Loucy (cell line): ENCODE results near the gene NANOS1.

Experiments used
- H2AFZ ChIP-seq: fragments of 200-600 bp; sonication (generic); 2 replicates; pipeline ENCODE4 v1.6.0; 2016; ENCODE audit warnings: antibody characterized with exemption, mild to moderate bottlenecking, low read length, moderate library complexity
- H3F3A ChIP-seq: fragments of 200-600 bp; 2 replicates; pipeline ENCODE4 v1.6.0; 2016; ENCODE audit warnings: antibody characterized with exemption, low read depth, mild to moderate bottlenecking
- H3K27me3 ChIP-seq: fragments of 200-600 bp; sonication (generic); 2 replicates; pipeline ENCODE4 v1.6.1; 2014; ENCODE audit warnings: low read length, mild to moderate bottlenecking; ENCODE audit not compliant: insufficient read depth, poor library complexity, severe bottlenecking
- H3K36me3 ChIP-seq: fragments of 200-600 bp; sonication (generic); 2 replicates; pipeline ENCODE4 v1.6.1; 2016; ENCODE audit warnings: low read length; ENCODE audit not compliant: insufficient read depth
- H3K4me1 ChIP-seq: fragments of 200-600 bp; sonication (generic); 2 replicates; pipeline ENCODE4 v1.5.1; 2014; ENCODE audit warnings: low read length, mild to moderate bottlenecking; ENCODE audit not compliant: insufficient read depth, poor library complexity, severe bottlenecking
- H3K4me2 ChIP-seq: fragments of 200-600 bp; sonication (generic); 2 replicates; pipeline ENCODE4 v1.6.0; 2014; ENCODE audit warnings: antibody characterized with exemption, low read length, low read depth, mild to moderate bottlenecking; ENCODE audit not compliant: poor library complexity, severe bottlenecking
- H3K4me3 ChIP-seq: fragments of 200-600 bp; sonication (generic); 2 replicates; pipeline ENCODE4 v1.5.1; 2014; ENCODE audit warnings: low read length, mild to moderate bottlenecking, mixed read lengths; ENCODE audit not compliant: poor library complexity, severe bottlenecking
- H3K79me2 ChIP-seq: fragments of 200-600 bp; sonication (generic); 2 replicates; pipeline ENCODE4 v1.6.1; 2014; ENCODE audit warnings: low read length; ENCODE audit not compliant: insufficient read depth
- H3K9ac ChIP-seq: fragments of 200-600 bp; sonication (generic); 2 replicates; pipeline ENCODE4 v1.6.0; 2014; ENCODE audit warnings: mild to moderate bottlenecking, low read depth, low read length, moderate library complexity; ENCODE audit not compliant: poor library complexity, severe bottlenecking
- H3K9me2 ChIP-seq: fragments of 200-600 bp; sonication (generic); replicated peaks from 2 replicates; pipeline ENCODE4 v1.6.1; 2016; ENCODE audit warnings: low read depth, low read length, mixed read lengths
- H3K9me3 ChIP-seq: fragments of 200-600 bp; sonication (generic); 2 replicates; pipeline ENCODE4 v1.6.1; 2014; ENCODE audit warnings: mild to moderate bottlenecking, antibody characterized with exemption, low read length, low read depth; ENCODE audit not compliant: insufficient read depth
- H4K20me1 ChIP-seq: fragments of 200-600 bp; sonication (generic); 2 replicates; pipeline ENCODE4 v1.6.0; 2014; ENCODE audit warnings: antibody characterized with exemption, low read length, mild to moderate bottlenecking; ENCODE audit not compliant: insufficient read depth, poor library complexity, severe bottlenecking
- EZH2phosphoT487 ChIP-seq: fragments of 200-600 bp; IDR thresholded peaks from 2 replicates; pipeline ENCODE4 v1.6.1; 2018; ENCODE audit warnings: antibody characterized with exemption, mild to moderate bottlenecking, moderate library complexity, borderline replicate concordance
- TF ChIP-seq, protein P1 (sequence below): fragments of 200-600 bp; sonication (generic); conservative IDR thresholded peaks from 2 replicates; pipeline ENCODE4 v1.5.1; 2014; ENCODE audit warnings: mild to moderate bottlenecking, antibody characterized with exemption, low read length

Gene NANOS1, protein sequence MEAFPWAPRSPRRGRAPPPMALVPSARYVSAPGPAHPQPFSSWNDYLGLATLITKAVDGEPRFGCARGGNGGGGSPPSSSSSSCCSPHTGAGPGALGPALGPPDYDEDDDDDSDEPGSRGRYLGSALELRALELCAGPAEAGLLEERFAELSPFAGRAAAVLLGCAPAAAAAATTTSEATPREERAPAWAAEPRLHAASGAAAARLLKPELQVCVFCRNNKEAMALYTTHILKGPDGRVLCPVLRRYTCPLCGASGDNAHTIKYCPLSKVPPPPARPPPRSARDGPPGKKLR

DNA sequence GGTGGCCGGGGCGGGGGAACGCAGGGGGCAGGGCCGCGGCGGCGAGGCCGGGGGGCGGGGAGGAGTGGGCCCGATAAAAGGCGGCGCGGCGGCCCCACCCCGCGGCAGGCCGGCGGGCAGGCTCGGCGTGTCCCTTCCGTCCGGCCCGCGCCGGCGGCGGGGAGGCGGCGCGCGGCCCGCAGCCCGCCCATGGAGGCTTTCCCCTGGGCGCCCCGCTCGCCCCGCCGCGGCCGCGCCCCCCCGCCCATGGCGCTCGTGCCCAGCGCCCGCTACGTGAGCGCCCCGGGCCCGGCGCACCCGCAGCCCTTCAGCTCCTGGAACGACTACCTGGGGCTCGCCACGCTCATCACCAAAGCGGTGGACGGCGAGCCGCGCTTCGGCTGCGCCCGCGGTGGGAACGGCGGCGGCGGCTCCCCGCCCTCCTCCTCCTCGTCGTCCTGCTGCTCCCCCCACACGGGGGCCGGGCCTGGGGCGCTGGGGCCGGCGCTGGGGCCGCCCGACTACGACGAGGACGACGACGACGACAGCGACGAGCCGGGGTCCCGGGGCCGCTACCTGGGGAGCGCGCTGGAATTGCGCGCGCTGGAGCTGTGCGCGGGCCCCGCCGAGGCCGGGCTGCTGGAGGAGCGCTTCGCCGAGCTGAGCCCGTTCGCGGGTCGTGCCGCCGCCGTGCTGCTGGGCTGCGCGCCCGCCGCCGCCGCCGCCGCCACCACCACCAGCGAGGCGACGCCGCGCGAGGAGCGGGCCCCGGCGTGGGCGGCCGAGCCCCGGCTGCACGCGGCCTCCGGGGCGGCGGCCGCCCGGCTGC is at the start of gene NANOS1:
TSS of gene NANOS1 (plus strand) at position 102 of the 808 bp plus-strand sequence. CDS start at position 190, 88 bp downstream.
- Histone ChIP-seq H3K4me3 (peak within 1 kb of the TSS; percentile 74), H2AFZ (peak within 1 kb of the TSS; percentile 60; the same call in 1 of the 2 replicates), H3K9me2 (no peaks in the 10 kb centered on the region), H3F3A (peaks cover 12% of the 10 kb centered on the region), H3K4me2 (peak within 1 kb of the TSS; percentile 71), H4K20me1 (peaks cover 10% of the 10 kb centered on the region), H3K27me3 (no peaks in the 10 kb centered on the region), H3K79me2 (no peaks in the 10 kb centered on the region), H3K9ac (no peak within 1 kb of the TSS), H3K9me3 (no peaks in the 10 kb centered on the region), H3K4me1 (no peaks in the 10 kb centered on the region), H3K36me3 (peaks cover 25% of the 10 kb centered on the region)
- TF ChIP-seq EZH2phosphoT487 = no peak
- TF ChIP-seq, protein P1, sequence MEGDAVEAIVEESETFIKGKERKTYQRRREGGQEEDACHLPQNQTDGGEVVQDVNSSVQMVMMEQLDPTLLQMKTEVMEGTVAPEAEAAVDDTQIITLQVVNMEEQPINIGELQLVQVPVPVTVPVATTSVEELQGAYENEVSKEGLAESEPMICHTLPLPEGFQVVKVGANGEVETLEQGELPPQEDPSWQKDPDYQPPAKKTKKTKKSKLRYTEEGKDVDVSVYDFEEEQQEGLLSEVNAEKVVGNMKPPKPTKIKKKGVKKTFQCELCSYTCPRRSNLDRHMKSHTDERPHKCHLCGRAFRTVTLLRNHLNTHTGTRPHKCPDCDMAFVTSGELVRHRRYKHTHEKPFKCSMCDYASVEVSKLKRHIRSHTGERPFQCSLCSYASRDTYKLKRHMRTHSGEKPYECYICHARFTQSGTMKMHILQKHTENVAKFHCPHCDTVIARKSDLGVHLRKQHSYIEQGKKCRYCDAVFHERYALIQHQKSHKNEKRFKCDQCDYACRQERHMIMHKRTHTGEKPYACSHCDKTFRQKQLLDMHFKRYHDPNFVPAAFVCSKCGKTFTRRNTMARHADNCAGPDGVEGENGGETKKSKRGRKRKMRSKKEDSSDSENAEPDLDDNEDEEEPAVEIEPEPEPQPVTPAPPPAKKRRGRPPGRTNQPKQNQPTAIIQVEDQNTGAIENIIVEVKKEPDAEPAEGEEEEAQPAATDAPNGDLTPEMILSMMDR = no peak

DNA sequence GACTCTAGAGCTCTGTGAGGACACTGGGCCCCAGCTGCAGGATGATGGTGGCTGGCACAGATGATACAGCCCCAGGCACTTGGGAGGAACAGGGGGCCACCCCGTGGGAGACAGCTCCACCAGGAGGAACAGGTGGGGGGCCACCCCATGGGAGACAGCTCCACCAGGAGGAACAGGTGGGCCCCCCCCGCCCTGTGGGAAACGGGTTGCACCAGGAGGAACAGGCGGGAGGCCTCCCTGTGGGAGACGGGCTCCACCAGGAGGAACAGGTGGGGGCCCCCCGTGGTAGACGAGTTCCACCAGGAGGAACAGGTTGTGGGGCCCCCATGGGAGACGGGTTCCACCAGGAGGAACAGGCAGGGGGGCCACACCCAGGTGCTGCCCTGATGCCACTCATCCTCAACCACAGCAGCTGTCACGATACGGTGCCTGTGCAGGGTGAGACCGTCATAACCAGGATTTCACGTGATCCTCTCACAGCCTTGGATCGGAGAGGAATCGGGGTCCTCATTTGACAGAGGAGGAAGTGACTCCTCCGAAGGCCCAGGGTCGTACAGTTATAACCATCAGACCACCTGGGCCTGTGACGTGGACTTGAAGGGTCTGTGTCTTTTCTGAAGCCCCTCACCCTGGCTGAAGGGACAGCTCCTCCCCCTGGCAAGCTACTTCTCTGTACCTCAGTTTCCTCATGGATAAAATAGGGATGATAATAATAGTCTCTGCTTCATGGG is 49.2 kb upstream of the NANOS1 start:
- H3F3A ChIP-seq = no peaks in the 10 kb centered on the region

DNA sequence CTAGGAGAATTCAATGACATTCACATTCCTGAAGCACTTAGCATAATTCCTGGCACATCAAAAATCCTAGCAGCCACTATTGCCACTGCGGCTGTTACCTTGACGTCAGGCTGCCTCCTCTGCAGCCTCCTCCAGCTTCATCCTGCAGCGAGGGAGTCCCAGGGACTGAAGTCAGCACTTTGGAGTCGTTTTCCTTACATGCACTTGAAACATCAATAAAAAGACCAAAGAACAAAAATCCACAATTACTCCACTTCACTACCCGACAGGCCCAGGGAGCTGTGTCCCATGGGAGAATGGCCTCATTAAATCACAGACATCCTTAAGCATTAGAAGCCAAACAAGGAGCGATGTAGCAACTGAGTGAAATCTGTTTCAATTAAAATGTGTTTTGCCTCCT is 48.6 kb upstream of the NANOS1 start:
- H3K9me2 ChIP-seq = no peaks in the 10 kb centered on the region

More for the DNA sequence above, 49.2 kb upstream of the NANOS1 start:
- Histone ChIP-seq H3K4me3 (no peak overlapping the region), H3K9ac (no peak overlapping the region), H3K4me2 (no peak overlapping the region), H4K20me1 (no peaks in the 10 kb centered on the region), H3K9me3 (no peaks in the 10 kb centered on the region), H3K79me2 (no peaks in the 10 kb centered on the region), H3K36me3 (no peaks in the 10 kb centered on the region), H3K27me3 (no peaks in the 10 kb centered on the region), H3K9me2 (no peaks in the 10 kb centered on the region), H2AFZ (no peak overlapping the region), H3K4me1 (no peaks in the 10 kb centered on the region)
- TF ChIP-seq, protein P1 = no peak
- TF ChIP-seq EZH2phosphoT487 = no peak

More for the DNA sequence above, 48.6 kb upstream of the NANOS1 start:
- no peak for TF ChIP-seq EZH2phosphoT487
- TF ChIP-seq, protein P1 = no peak
- no peak overlapping the region for H2AFZ ChIP-seq
- no peak overlapping the region for H3K9ac ChIP-seq
- H4K20me1 ChIP-seq = no peaks in the 10 kb centered on the region
- no peaks in the 10 kb centered on the region for H3K79me2 ChIP-seq
- H3K36me3 ChIP-seq = no peaks in the 10 kb centered on the region
- H3K4me3 ChIP-seq = no peak overlapping the region
- H3K4me1 ChIP-seq = no peaks in the 10 kb centered on the region
- no peaks in the 10 kb centered on the region for H3F3A ChIP-seq
- no peaks in the 10 kb centered on the region for H3K27me3 ChIP-seq
- H3K4me2 ChIP-seq = no peak overlapping the region
- H3K9me3 ChIP-seq = no peaks in the 10 kb centered on the region
